Astrocyte (in vitro differentiated cells and primary cell): Measurements from ENCODE around the gene EIF4ENIF1. TPM values are rescaled to one million over a fixed set of nuclear protein-coding genes. Genes with fewer than 3 reads are reported as not detected.

ENCODE experiments used
- DNase-seq: peaks from one replicate; pipeline ENCODE4 v3.0.0-alpha.2; 2010; ENCODE audit warnings: low read depth
- FAIRE-seq: peaks from 2 replicates; lab custom pipeline; 2011; peaks lifted over from hg19 to GRCh38; lab: Jason Lieb, UNC
- H2AFZ ChIP-seq: 2 replicates; pipeline ENCODE4 v1.6.0; 2012; ENCODE audit warnings: low read depth, low read length, inconsistent platforms
- H3K27ac ChIP-seq: 2 replicates; pipeline ENCODE4 v1.5.1; 2011; ENCODE audit warnings: low read depth, low read length, inconsistent platforms
- H3K27me3 ChIP-seq: 2 replicates; pipeline ENCODE4 v1.6.0; 2011; ENCODE audit warnings: low read length, inconsistent platforms; ENCODE audit not compliant: insufficient read depth
- H3K36me3 ChIP-seq: 2 replicates; pipeline ENCODE4 v1.5.1; 2011; ENCODE audit warnings: low read length, inconsistent platforms; ENCODE audit not compliant: insufficient read depth
- H3K4me1 ChIP-seq: 2 replicates; pipeline ENCODE4 v1.5.1; 2011; ENCODE audit warnings: low read length, inconsistent platforms; ENCODE audit not compliant: insufficient read depth
- H3K4me2 ChIP-seq: 2 replicates; pipeline ENCODE4 v1.6.0; 2012; ENCODE audit warnings: low read length, inconsistent platforms
- H3K4me3 ChIP-seq: 2 replicates; pipeline ENCODE4 v1.5.1; 2011; ENCODE audit warnings: low read depth, mild to moderate bottlenecking, low read length, inconsistent platforms; ENCODE audit not compliant: insufficient read depth
- H3K79me2 ChIP-seq: 2 replicates; pipeline ENCODE4 v1.6.0; 2012; ENCODE audit warnings: mild to moderate bottlenecking, low read length, inconsistent platforms; ENCODE audit not compliant: insufficient read depth
- H3K9ac ChIP-seq: 2 replicates; pipeline ENCODE4 v1.6.0; 2012; ENCODE audit warnings: mild to moderate bottlenecking, low read length, inconsistent platforms
- H3K9me3 ChIP-seq: 2 replicates; pipeline ENCODE4 v1.5.1; 2012; ENCODE audit warnings: low read depth, mild to moderate bottlenecking, low read length, inconsistent platforms; ENCODE audit not compliant: insufficient read depth
- H4K20me1 ChIP-seq: 2 replicates; pipeline ENCODE4 v1.6.0; 2012; ENCODE audit warnings: low read length, inconsistent platforms; ENCODE audit not compliant: insufficient read depth
- H3K27ac Mint-ChIP-seq: one replicate; pipeline ENCODE4 v1.8.0; 2021; ENCODE audit warnings: mild to moderate bottlenecking, mixed read lengths; ENCODE audit not compliant: unreplicated experiment
- H3K27me3 Mint-ChIP-seq: one replicate; pipeline ENCODE4 v1.8.0; 2021; ENCODE audit warnings: low read depth, mixed read lengths; ENCODE audit not compliant: unreplicated experiment
- H3K36me3 Mint-ChIP-seq: one replicate; pipeline ENCODE4 v1.8.0; 2021; ENCODE audit warnings: low read depth, mixed read lengths; ENCODE audit not compliant: unreplicated experiment
- H3K4me1 Mint-ChIP-seq: one replicate; pipeline ENCODE4 v1.8.0; 2021; ENCODE audit warnings: low read depth, mixed read lengths; ENCODE audit not compliant: unreplicated experiment
- H3K4me3 Mint-ChIP-seq: one replicate; pipeline ENCODE4 v1.8.0; 2021; ENCODE audit warnings: mild to moderate bottlenecking, moderate library complexity, mixed read lengths; ENCODE audit not compliant: unreplicated experiment
- H3K9me3 Mint-ChIP-seq: one replicate; pipeline ENCODE4 v1.8.0; 2021; ENCODE audit warnings: mild to moderate bottlenecking, mixed read lengths; ENCODE audit not compliant: unreplicated experiment
- EZH2 ChIP-seq: IDR thresholded peaks from 2 replicates; pipeline ENCODE4 v1.6.1; 2012; ENCODE audit warnings: mild to moderate bottlenecking, low read length, inconsistent platforms; ENCODE audit not compliant: insufficient read depth
- total RNA-seq: library from RNA; stranded (reverse); gene quantifications from 2 replicates; pipeline ENCODE4 v1.2.1, GENCODE V29; 2021
- TF ChIP-seq, protein P1 (sequence below): IDR thresholded peaks from 2 replicates; pipeline ENCODE4 v1.5.1; 2011; ENCODE audit warnings: low read depth, mild to moderate bottlenecking, inconsistent platforms, low read length, moderate library complexity; ENCODE audit not compliant: insufficient read depth

The EIF4ENIF1 gene
- total RNA-seq, 1 donor from 2014 or later = 27.0 TPM

DNA sequence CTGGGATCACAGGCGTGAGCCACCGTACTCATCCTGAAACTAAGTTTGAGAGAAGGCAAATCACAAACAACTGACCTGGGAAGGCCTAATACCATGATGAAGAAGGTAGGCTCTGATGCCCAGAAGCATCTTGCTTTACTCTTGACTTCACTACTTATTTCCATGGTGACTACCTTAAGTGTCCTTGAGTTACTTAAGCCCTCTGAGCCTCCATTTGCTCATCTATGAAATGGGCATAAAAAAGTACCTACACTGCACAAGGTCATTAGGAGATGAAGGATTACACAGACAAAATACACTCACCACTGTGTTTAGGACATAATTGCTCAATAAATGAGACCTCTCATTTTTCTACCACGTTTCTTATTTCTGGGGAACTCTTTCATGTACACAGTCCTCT, 27.9 kb downstream of the EIF4ENIF1 start:
- H3K27me3 ChIP-seq = no peaks in the 10 kb centered on the region
- peaks cover 47% of the 10 kb centered on the region for H3K36me3 ChIP-seq
- no peak overlapping the region for H2AFZ ChIP-seq
- Mint-ChIP-seq H3K36me3 (peaks cover 11% of the 10 kb centered on the region), H3K4me3 (no peak overlapping the region), H3K27ac (no peak overlapping the region), H3K9me3 (no peaks in the 10 kb centered on the region), H3K27me3 (no peaks in the 10 kb centered on the region), H3K4me1 (no peaks in the 10 kb centered on the region)
- DNase-seq = no peak
- H3K4me1 ChIP-seq = no peaks in the 10 kb centered on the region
- TF ChIP-seq EZH2 = no peak
- TF ChIP-seq, protein P1, sequence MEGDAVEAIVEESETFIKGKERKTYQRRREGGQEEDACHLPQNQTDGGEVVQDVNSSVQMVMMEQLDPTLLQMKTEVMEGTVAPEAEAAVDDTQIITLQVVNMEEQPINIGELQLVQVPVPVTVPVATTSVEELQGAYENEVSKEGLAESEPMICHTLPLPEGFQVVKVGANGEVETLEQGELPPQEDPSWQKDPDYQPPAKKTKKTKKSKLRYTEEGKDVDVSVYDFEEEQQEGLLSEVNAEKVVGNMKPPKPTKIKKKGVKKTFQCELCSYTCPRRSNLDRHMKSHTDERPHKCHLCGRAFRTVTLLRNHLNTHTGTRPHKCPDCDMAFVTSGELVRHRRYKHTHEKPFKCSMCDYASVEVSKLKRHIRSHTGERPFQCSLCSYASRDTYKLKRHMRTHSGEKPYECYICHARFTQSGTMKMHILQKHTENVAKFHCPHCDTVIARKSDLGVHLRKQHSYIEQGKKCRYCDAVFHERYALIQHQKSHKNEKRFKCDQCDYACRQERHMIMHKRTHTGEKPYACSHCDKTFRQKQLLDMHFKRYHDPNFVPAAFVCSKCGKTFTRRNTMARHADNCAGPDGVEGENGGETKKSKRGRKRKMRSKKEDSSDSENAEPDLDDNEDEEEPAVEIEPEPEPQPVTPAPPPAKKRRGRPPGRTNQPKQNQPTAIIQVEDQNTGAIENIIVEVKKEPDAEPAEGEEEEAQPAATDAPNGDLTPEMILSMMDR = no peak
- H3K4me3 ChIP-seq = no peak overlapping the region
- H4K20me1 ChIP-seq = peaks cover 22% of the 10 kb centered on the region
- peaks cover 14% of the 10 kb centered on the region for H3K79me2 ChIP-seq
- FAIRE-seq = no peak
- H3K9ac ChIP-seq = no peak overlapping the region
- no peaks in the 10 kb centered on the region for H3K9me3 ChIP-seq
- no peak overlapping the region for H3K27ac ChIP-seq
- H3K4me2 ChIP-seq = no peak overlapping the region

DNA sequence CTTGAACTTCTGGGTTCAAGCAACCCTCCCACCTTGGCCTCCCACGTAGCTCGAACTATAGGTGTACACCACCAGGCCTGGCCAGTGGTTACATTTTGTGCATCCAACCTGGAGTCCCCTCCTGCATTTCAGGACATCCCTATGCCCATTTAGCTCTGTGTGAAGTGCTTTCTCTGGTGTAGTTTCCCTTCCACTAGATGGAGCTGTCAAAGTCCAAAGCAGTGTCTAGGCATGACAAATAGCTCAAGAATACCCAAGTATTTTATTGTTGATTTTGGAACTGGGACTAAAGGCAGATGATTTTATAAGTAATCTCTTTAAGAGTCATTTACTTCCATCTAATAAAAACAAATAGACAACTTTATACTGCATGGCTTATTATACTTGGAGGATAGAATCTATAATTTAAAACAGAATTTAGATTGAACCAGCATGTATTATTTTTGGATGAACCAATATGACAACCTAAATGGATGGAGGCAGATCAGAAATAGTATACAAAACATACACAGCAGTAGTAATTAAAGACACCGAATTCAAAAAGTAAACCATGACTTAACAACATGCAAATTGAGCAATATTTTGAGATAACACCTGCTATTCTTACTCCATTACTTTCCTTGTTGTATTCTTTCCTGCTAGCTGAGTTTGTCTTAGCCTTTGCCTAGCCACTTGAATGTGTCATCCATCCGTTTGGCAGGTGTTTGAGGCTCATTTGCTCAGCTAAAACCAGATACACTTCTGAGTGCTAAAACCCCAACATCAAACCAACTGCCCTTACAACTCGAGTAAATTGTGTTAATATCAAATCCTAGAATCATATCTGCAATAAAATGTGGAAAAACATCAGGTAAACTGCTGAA, 37.7 kb downstream of the EIF4ENIF1 start:
- no peak overlapping the region for H3K9ac ChIP-seq
- Mint-ChIP-seq H3K4me1 (peaks cover 7% of the 10 kb centered on the region), H3K27ac (no peak overlapping the region)

More for the DNA sequence above, 37.7 kb downstream of the EIF4ENIF1 start:
- H3K27me3 ChIP-seq = no peaks in the 10 kb centered on the region
- no peak overlapping the region for H3K27ac ChIP-seq
- H3K9me3 ChIP-seq = no peaks in the 10 kb centered on the region
- peaks cover 17% of the 10 kb centered on the region for H3K36me3 ChIP-seq
- no peaks in the 10 kb centered on the region for H3K79me2 ChIP-seq
- FAIRE-seq (no peak), DNase-seq (peak; percentile 44)
- no peak overlapping the region for H3K4me3 ChIP-seq
- TF ChIP-seq, protein P1 = peak; percentile 66
- no peak for TF ChIP-seq EZH2
- no peak overlapping the region for H2AFZ ChIP-seq
- H3K9me3 Mint-ChIP-seq = no peaks in the 10 kb centered on the region
- no peak overlapping the region for H3K4me3 Mint-ChIP-seq
- no peaks in the 10 kb centered on the region for H3K27me3 Mint-ChIP-seq
- H3K4me2 ChIP-seq = no peak overlapping the region
- H3K4me1 ChIP-seq = no peaks in the 10 kb centered on the region
- peaks cover 22% of the 10 kb centered on the region for H3K36me3 Mint-ChIP-seq
- peaks cover 13% of the 10 kb centered on the region for H4K20me1 ChIP-seq
